HFFc6 (cell line): ENCODE data around the gene MYG1. TPM values are rescaled to one million over a fixed set of nuclear protein-coding genes. Genes with fewer than 3 reads are reported as not detected.
A peak's percentile ranks its signal among the peaks of the same experiment; 100 is the strongest.

Source experiments
- DNase-seq: peaks from one replicate; pipeline ENCODE4 v3.0.0-alpha.2; 2018
- H3K27ac Mint-ChIP-seq: 2 replicates; pipeline ENCODE4 v1.8.0; 2020; ENCODE audit warnings: mild to moderate bottlenecking, mixed read lengths
- H3K27me3 Mint-ChIP-seq: 2 replicates; pipeline ENCODE4 v1.8.0; 2021; ENCODE audit warnings: mild to moderate bottlenecking, moderate library complexity, mixed read lengths; ENCODE audit not compliant: insufficient read depth
- H3K36me3 Mint-ChIP-seq: 2 replicates; pipeline ENCODE4 v1.8.0; 2021; ENCODE audit warnings: low read depth, mixed read lengths
- H3K4me1 Mint-ChIP-seq: 2 replicates; pipeline ENCODE4 v1.8.0; 2020; ENCODE audit warnings: low read depth, mixed read lengths
- H3K4me3 Mint-ChIP-seq: 2 replicates; pipeline ENCODE4 v1.8.0; 2020; ENCODE audit warnings: mild to moderate bottlenecking, moderate library complexity, mixed read lengths
- H3K9me3 Mint-ChIP-seq: 2 replicates; pipeline ENCODE4 v1.8.0; 2020; ENCODE audit warnings: mild to moderate bottlenecking, mixed read lengths
- CTCF ChIP-seq: fragments of 200-600 bp; sonication (generic); IDR thresholded peaks from 2 replicates; pipeline ENCODE4 v1.5.0; 2021; ENCODE audit warnings: antibody characterized with exemption, mild to moderate bottlenecking
- total RNA-seq, 6 experiments: library from RNA; stranded (reverse); fragmentation: NEBNext Ultra II Directional; extraction: Animal tissue kit (Norgen Biotek cat#: 25700); gene quantifications; 2 replicates in 1 of 6; 3 replicates in 5 of 6; pipeline ENCODE4 v1.2.3, GENCODE V29; 2021

The MYG1 gene
- total RNA-seq, 6 experiments from 2014 or later: 59.8 to 76.0 (median 68.3) TPM

GRCh38 chr12:53347905-53348304, 48.4 kb downstream of the MYG1 start:
- H3K27me3 Mint-ChIP-seq: peaks cover 2% of the 10 kb centered on the region; the same call in 1 of the 2 replicates
- peaks cover 34% of the 10 kb centered on the region for H3K4me1 Mint-ChIP-seq
- H3K36me3 Mint-ChIP-seq: no peaks in the 10 kb centered on the region
- no peak overlapping the region for H3K27ac Mint-ChIP-seq
- H3K9me3 Mint-ChIP-seq: no peaks in the 10 kb centered on the region
- no peak for DNase-seq
- H3K4me3 Mint-ChIP-seq: no peak overlapping the region
- no peak for TF ChIP-seq CTCF

- TF ChIP-seq CTCF: peak; percentile 95
- Mint-ChIP-seq H3K4me3 (no peak overlapping the region), H3K9me3 (no peaks in the 10 kb centered on the region), H3K27ac (no peak overlapping the region), H3K4me1 (peaks cover 18% of the 10 kb centered on the region), H3K27me3 (peaks cover 3% of the 10 kb centered on the region), H3K36me3 (no peaks in the 10 kb centered on the region)
- DNase-seq: peak; percentile 80
These were observed 53.1 kb downstream of the MYG1 start for GRCh38 chr12:53352331-53353256.

GRCh38 chr12:53353257-53353655, 53.8 kb downstream of the MYG1 start:
- Mint-ChIP-seq H3K36me3 (no peaks in the 10 kb centered on the region), H3K9me3 (no peaks in the 10 kb centered on the region), H3K4me1 (peaks cover 18% of the 10 kb centered on the region), H3K27ac (no peak overlapping the region), H3K4me3 (no peak overlapping the region), H3K27me3 (peaks cover 3% of the 10 kb centered on the region)
- DNase-seq: no peak
- no peak for TF ChIP-seq CTCF

GRCh38 chr12:53355121-53355520, 55.6 kb downstream of the MYG1 start:
- peaks cover 8% of the 10 kb centered on the region for H3K4me1 Mint-ChIP-seq
- no peaks in the 10 kb centered on the region for H3K36me3 Mint-ChIP-seq
- H3K27ac Mint-ChIP-seq: no peak overlapping the region
- DNase-seq: no peak
- H3K9me3 Mint-ChIP-seq: no peaks in the 10 kb centered on the region
- H3K27me3 Mint-ChIP-seq: peaks cover 3% of the 10 kb centered on the region
- no peak for TF ChIP-seq CTCF
- H3K4me3 Mint-ChIP-seq: no peak overlapping the region

Other genes with a start within 250 kb of the MYG1 start
- gene TNS2, start 249.6 kb upstream of the MYG1 start, total RNA-seq: 10 to 100 TPM; 44.3 to 69.2 (median 58.9) TPM
- 10 to 100 TPM; 50.5 to 59.4 (median 54.9) TPM for gene SPRYD3, start 220.3 kb upstream of the MYG1 start, total RNA-seq
- 100 to 1,000 TPM; 317 to 444 (median 430) TPM for gene IGFBP6, start 202.0 kb upstream of the MYG1 start, total RNA-seq
- gene SOAT2, start 196.2 kb upstream of the MYG1 start, total RNA-seq: under 1 TPM; 0.12 to 0.34 (median 0.18) TPM
- gene ZNF740, start 119.0 kb upstream of the MYG1 start, total RNA-seq: 10 to 100 TPM; 17.3 to 25.7 (median 19.3) TPM
- gene CSAD, start 118.8 kb upstream of the MYG1 start, total RNA-seq: 10 to 100 TPM; 13.9 to 17.1 (median 16.0) TPM
- gene ITGB7, start 92.4 kb upstream of the MYG1 start, total RNA-seq: 1 to 10 TPM in 3 of 6 experiments, under 1 TPM in 3; 0.35 to 1.5 (median 0.93) TPM
- 10 to 100 TPM; 47.2 to 80.5 (median 71.0) TPM for gene RARG, start 67.5 kb upstream of the MYG1 start, total RNA-seq
- 10 to 100 TPM in 5 of 6 experiments, 1 to 10 TPM in 1; 7.0 to 16.1 (median 14.1) TPM for gene ESPL1, start 31.4 kb upstream of the MYG1 start, total RNA-seq
- gene PFDN5, start 4.2 kb upstream of the MYG1 start, total RNA-seq: 100 to 1,000 TPM; 502 to 568 (median 534) TPM
- 10 to 100 TPM; 44.0 to 63.5 (median 54.0) TPM for gene AAAS, start 21.9 kb downstream of the MYG1 start, total RNA-seq
- gene SP7, start 36.7 kb downstream of the MYG1 start, total RNA-seq: not detected
- gene SP1, start 80.5 kb downstream of the MYG1 start, total RNA-seq: 10 to 100 TPM; 38.2 to 51.8 (median 43.5) TPM
- gene AMHR2, start 124.2 kb downstream of the MYG1 start, total RNA-seq: not detected
- 100 to 1,000 TPM; 122 to 188 (median 165) TPM for gene PRR13, start 142.0 kb downstream of the MYG1 start, total RNA-seq
- gene PCBP2, start 152.4 kb downstream of the MYG1 start, total RNA-seq: 100 to 1,000 TPM; 763 to 969 (median 874) TPM
- gene MAP3K12, start 199.8 kb downstream of the MYG1 start, total RNA-seq: 10 to 100 TPM; 21.2 to 26.5 (median 23.5) TPM
- gene TARBP2, start 201.6 kb downstream of the MYG1 start, total RNA-seq: 10 to 100 TPM; 35.1 to 41.7 (median 37.1) TPM
- gene NPFF, start 207.8 kb downstream of the MYG1 start, total RNA-seq: not detected